ENCODE data around the gene DCTN4. TPM values are rescaled to one million over a fixed set of nuclear protein-coding genes. Genes with fewer than 3 reads are reported as not detected.

Gene DCTN4
- polyA plus RNA-seq, 3 donors = 14.6 to 34.4 (median 16.3) TPM

GRCh38 chr5:150734579-150735384 lies 24.0 kb downstream of the DCTN4 start:
- H3K4me3 ChIP-seq (replicated peaks in 1 of 3; ENCODE audit: low read depth in 2 of 3, low read length in 3 of 3) = peak overlapping the region; percentile 53 to 95 (median 85)
- H3K4me1 ChIP-seq (ENCODE audit: control insufficient read depth in 1 of 2, insufficient read depth in 2 of 2, low read length in 2 of 2) = peaks cover 19 to 20% of the 10 kb centered on the region in 2 donors
- H3K36me3 Mint-ChIP-seq = peaks cover 68 to 80% of the 10 kb centered on the region in 2 donors
- no peak for TF ChIP-seq CTCF (IDR thresholded peaks at IDR 0.05)
- H3K27ac ChIP-seq (ENCODE audit: low read depth in 1 of 2, low read length in 2 of 2) = peak overlapping the region; percentile 80 to 97
- H3K9ac ChIP-seq (ENCODE audit: insufficient read depth, low read length, poor library complexity, severe bottlenecking) = peak overlapping the region; percentile 81
- peaks cover 0 to 3% (median 0%) of the 10 kb centered on the region in 7 donors for H3K9me3 Mint-ChIP-seq
- no peaks in the 10 kb centered on the region for H3K27me3 ChIP-seq (ENCODE audit: control insufficient read depth in 2 of 2, insufficient read depth in 2 of 2, low read length in 2 of 2)
- H3K27me3 Mint-ChIP-seq (ENCODE audit: low read depth in 3 of 3) = no peaks in the 10 kb centered on the region
- peak; percentile 82 to 85 (median 83) for DNase-seq
- peaks cover 40% of the 10 kb centered on the region for H3K4me1 Mint-ChIP-seq
- peak overlapping the region; percentile 88 for H2AFZ ChIP-seq (ENCODE audit: insufficient read depth, low read depth, low read length, poor library complexity, severe bottlenecking)
- intact Hi-C loops (cut with micrococcal nuclease) = loop anchor here (5.0 kb wide), 2 partner anchors 43 to 48 kb away; partner anchors contain the start of gene SMIM3 (in 1 of the 2)
- H3K27ac Mint-ChIP-seq = peak overlapping the region; percentile 93 to 99 (median 97)
- 37% methylated on average over 7 of the region's 7 CpGs for WGBS (ENCODE audit: insufficient coverage)
- H3K4me2 ChIP-seq (replicated peaks; ENCODE audit: extremely low read depth, low read length, poor library complexity, severe bottlenecking) = peak overlapping the region; percentile 92
- H3K79me2 ChIP-seq (ENCODE audit: insufficient read depth, low read length) = peaks cover 79% of the 10 kb centered on the region
- no peaks in the 10 kb centered on the region for H3K9me3 ChIP-seq (replicated peaks in 1 of 2; ENCODE audit: control insufficient read depth in 1 of 2, insufficient read depth in 1 of 2, low read length in 2 of 2)
- H3K4me3 Mint-ChIP-seq = peak overlapping the region; percentile 82 to 89
- H4K20me1 ChIP-seq (ENCODE audit: insufficient read depth, low read length) = peaks cover 18% of the 10 kb centered on the region
- H3K36me3 ChIP-seq (replicated peaks in 1 of 2; ENCODE audit: control insufficient read depth in 1 of 2, insufficient read depth in 2 of 2, low read length in 2 of 2) = peaks cover 42 to 59% of the 10 kb centered on the region in 2 donors

DNA sequence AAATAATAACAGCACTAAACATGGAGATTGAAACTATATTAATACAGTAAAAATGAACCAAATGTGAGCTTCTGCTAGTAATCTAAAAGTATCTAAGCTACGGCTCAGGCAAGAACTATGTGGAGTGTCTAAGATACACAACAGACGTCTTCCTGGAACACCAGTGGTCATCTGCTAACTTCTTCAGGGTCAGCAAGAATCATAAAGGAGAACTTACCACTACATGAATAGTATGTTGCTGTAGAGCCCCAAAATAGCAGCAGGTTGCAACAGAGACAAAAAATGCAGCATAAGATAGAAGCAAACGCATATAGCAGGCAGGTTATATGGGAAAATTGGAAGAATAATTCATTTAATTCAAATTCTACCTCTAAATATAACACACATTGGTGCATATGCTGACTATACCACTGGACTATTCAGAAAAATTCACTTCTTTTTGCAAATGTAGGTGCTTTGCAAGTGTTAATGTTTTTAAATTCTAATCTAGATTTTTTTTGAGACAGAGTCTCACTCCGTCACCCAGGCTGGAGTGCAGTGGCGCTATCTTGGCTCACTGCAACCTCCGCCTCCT lies 27.1 kb downstream of the DCTN4 start:
- H3K27ac Mint-ChIP-seq = peak overlapping the region in 1 of 7 donors; percentile 30
- Histone ChIP-seq H3K27me3 (ENCODE audit: control insufficient read depth in 2 of 2, insufficient read depth in 2 of 2, low read length in 2 of 2) (no peaks in the 10 kb centered on the region), H2AFZ (ENCODE audit: insufficient read depth, low read depth, low read length, poor library complexity, severe bottlenecking) (no peak overlapping the region), H3K9ac (ENCODE audit: insufficient read depth, low read length, poor library complexity, severe bottlenecking) (no peak overlapping the region), H3K79me2 (ENCODE audit: insufficient read depth, low read length) (peaks cover 49% of the 10 kb centered on the region), H3K27ac (ENCODE audit: low read depth in 1 of 2, low read length in 2 of 2) (no peak overlapping the region), H3K4me3 (replicated peaks in 1 of 3; ENCODE audit: low read depth in 2 of 3, low read length in 3 of 3) (no peak overlapping the region), H3K4me1 (ENCODE audit: control insufficient read depth in 1 of 2, insufficient read depth in 2 of 2, low read length in 2 of 2) (peaks cover 19 to 20% of the 10 kb centered on the region in 2 donors), H3K36me3 (replicated peaks in 1 of 2; ENCODE audit: control insufficient read depth in 1 of 2, insufficient read depth in 2 of 2, low read length in 2 of 2) (peaks cover 59 to 65% of the 10 kb centered on the region in 2 donors), H4K20me1 (ENCODE audit: insufficient read depth, low read length) (no peaks in the 10 kb centered on the region), H3K9me3 (replicated peaks in 1 of 2; ENCODE audit: control insufficient read depth in 1 of 2, insufficient read depth in 1 of 2, low read length in 2 of 2) (no peaks in the 10 kb centered on the region), H3K4me2 (replicated peaks; ENCODE audit: extremely low read depth, low read length, poor library complexity, severe bottlenecking) (no peak overlapping the region)
- H3K27me3 Mint-ChIP-seq (ENCODE audit: low read depth in 3 of 3) = no peaks in the 10 kb centered on the region
- intact Hi-C loops (cut with micrococcal nuclease) = no loop called here
- WGBS (ENCODE audit: insufficient coverage) = no CpG with 5 or more reads among the region's 6 CpGs
- H3K36me3 Mint-ChIP-seq = peaks cover 65 to 71% of the 10 kb centered on the region in 2 donors
- peaks cover 0 to 3% (median 0%) of the 10 kb centered on the region in 7 donors for H3K9me3 Mint-ChIP-seq
- no peak for TF ChIP-seq CTCF (IDR thresholded peaks at IDR 0.05)
- H3K4me1 Mint-ChIP-seq = peaks cover 23% of the 10 kb centered on the region
- no peak overlapping the region for H3K4me3 Mint-ChIP-seq
- no peak for DNase-seq

Data from CD14-positive monocyte (primary cell).